Measurements from ENCODE around the gene CDK6.

GRCh38 chr7:92766461-92767003, 69.8 kb downstream of the CDK6 start:
- TF ChIP-seq CTCF (IDR thresholded peaks at IDR 0.05; ENCODE audit: borderline replicate concordance, extremely low read depth, low read length, poor library complexity, severe bottlenecking) (no peak), EZH2 (IDR thresholded peaks at IDR 0.05; ENCODE audit: borderline replicate concordance, low read depth, low read length, severe bottlenecking) (no peak)
